Brain pericyte (primary cell): Measurements from ENCODE around the gene GLB1L3.

ENCODE experiments used
- DNase-seq: peaks from one replicate; pipeline ENCODE4 v3.0.0-alpha.2; 2012; ENCODE audit warnings: low read depth, low spot score

The GLB1L3 gene

GRCh38 chr11:134362192-134362901, 86.2 kb downstream of the GLB1L3 start:
- DNase-seq = no peak

- no peak for DNase-seq
Observed at GRCh38 chr11:134363161-134363560, 87.0 kb downstream of the GLB1L3 start.

- DNase-seq = no peak
Observed at GRCh38 chr11:134363592-134363991, 87.4 kb downstream of the GLB1L3 start.

GRCh38 chr11:134364261-134364660, 88.1 kb downstream of the GLB1L3 start:
- DNase-seq = no peak

GRCh38 chr11:134365011-134365925, 89.1 kb downstream of the GLB1L3 start:
- no peak for DNase-seq

GRCh38 chr11:134366254-134366653, 90.1 kb downstream of the GLB1L3 start:
- DNase-seq = no peak

- DNase-seq = no peak
Observed at GRCh38 chr11:134367781-134368180, 91.6 kb downstream of the GLB1L3 start.
